Measurements from ENCODE around the gene HMGB1.
A peak's percentile ranks its signal among the peaks of the same experiment; 100 is the strongest.

The HMGB1 gene

GRCh38 chr13:30465593-30466357 is at the start of gene HMGB1:
HMGB1 (minus strand) TSS chr13:30465936; CDS start chr13:30463680, 2,256 bp downstream.
- DNase-seq, result peak; percentile 98

GRCh38 chr13:30510811-30511371 is 45.2 kb upstream of the HMGB1 start:
- DNase-seq, result no peak

GRCh38 chr13:30510091-30510490 is 44.4 kb upstream of the HMGB1 start:
- DNase-seq, result no peak

- no peak for DNase-seq
Measured at GRCh38 chr13:30509254-30510050, 43.7 kb upstream of the HMGB1 start.

GRCh38 chr13:30504081-30504480 is 38.3 kb upstream of the HMGB1 start:
- no peak for DNase-seq

- no peak for DNase-seq
Measured at GRCh38 chr13:30502237-30502636, 36.5 kb upstream of the HMGB1 start.

GRCh38 chr13:30499338-30499737 is 33.6 kb upstream of the HMGB1 start:
- DNase-seq, result no peak

GRCh38 chr13:30496147-30496546 is 30.4 kb upstream of the HMGB1 start:
- no peak for DNase-seq

GRCh38 chr13:30495746-30496145 is 30.0 kb upstream of the HMGB1 start:
- no peak for DNase-seq

- no peak for DNase-seq
Measured at GRCh38 chr13:30493658-30494381, 28.1 kb upstream of the HMGB1 start.

- no peak for DNase-seq
Measured at GRCh38 chr13:30487075-30487470, 21.3 kb upstream of the HMGB1 start.

- no peak for DNase-seq
Measured at GRCh38 chr13:30486230-30487074, 20.7 kb upstream of the HMGB1 start.

GRCh38 chr13:30481241-30481760 is 15.6 kb upstream of the HMGB1 start:
- DNase-seq, result no peak

- no peak for DNase-seq
Measured at GRCh38 chr13:30480292-30480950, 14.7 kb upstream of the HMGB1 start.

- no peak for DNase-seq
Measured at GRCh38 chr13:30479883-30480219, 14.1 kb upstream of the HMGB1 start.

- DNase-seq, result no peak
Measured at GRCh38 chr13:30479154-30479882, 13.6 kb upstream of the HMGB1 start.

- DNase-seq, result no peak
Measured at GRCh38 chr13:30477346-30478195, 11.8 kb upstream of the HMGB1 start.

- no peak for DNase-seq
Measured at GRCh38 chr13:30473675-30474074, 7.9 kb upstream of the HMGB1 start.

- no peak for DNase-seq
Measured at GRCh38 chr13:30466841-30467252, 1.1 kb upstream of the HMGB1 start.

- DNase-seq, result no peak
Measured at GRCh38 chr13:30466358-30466714, 600 bp upstream of the HMGB1 start.

Measured in CD4-positive, alpha-beta T cell treated with Interferon alpha-2 for 1 hour (primary cell).